Measurements from ENCODE around the gene LPO. TPM values are rescaled to one million over a fixed set of nuclear protein-coding genes. Genes with fewer than 3 reads are reported as not detected.

LPO gene
- total RNA-seq, 1 donor from 2014 or later = not detected

DNA sequence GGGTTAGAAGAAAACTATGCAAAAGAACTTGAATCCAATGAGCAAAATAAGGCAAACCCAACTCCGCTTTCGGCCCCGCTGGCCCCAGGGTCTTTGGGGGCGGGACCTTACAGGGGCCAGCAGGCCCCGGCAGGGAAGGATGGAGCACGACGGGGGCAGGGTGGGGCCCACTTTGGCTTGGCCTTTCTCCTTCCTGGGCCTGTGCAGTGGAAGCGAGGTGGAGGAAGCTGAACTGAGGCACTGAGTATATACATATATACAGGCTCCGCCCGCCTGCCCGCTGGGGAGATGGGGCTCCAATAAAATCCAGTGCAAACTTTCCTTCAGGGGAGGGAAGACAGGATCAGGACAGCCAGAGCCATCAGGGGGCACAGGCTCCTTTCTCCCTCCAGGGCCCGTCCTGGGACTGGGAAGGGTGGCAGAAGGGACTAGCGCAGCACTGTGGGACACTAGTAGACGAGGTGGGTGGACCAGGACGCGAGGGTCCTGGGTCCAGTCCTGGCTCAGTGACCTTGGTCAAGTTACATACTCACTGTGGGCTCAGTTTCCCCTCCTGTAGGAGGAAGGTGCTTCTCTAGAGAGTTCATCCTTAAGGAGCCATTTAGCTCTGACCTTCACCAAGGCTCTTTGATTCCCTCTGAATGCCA, 63.2 kb downstream of the LPO start:
- H3K36me3 Mint-ChIP-seq (ENCODE audit: unreplicated experiment) = no peaks in the 10 kb centered on the region
- peak; percentile 8 for DNase-seq
- no peak for TF ChIP-seq CTCF (IDR thresholded peaks at IDR 0.05; ENCODE audit: partially characterized antibody, unreplicated experiment)
- no peaks in the 10 kb centered on the region for H3K27me3 Mint-ChIP-seq (ENCODE audit: unreplicated experiment)
- H3K27ac Mint-ChIP-seq (ENCODE audit: unreplicated experiment) = no peak overlapping the region
- H3K4me1 Mint-ChIP-seq (ENCODE audit: low read depth, unreplicated experiment) = peaks cover 4% of the 10 kb centered on the region
- H3K4me3 Mint-ChIP-seq (ENCODE audit: unreplicated experiment) = no peak overlapping the region
- no peaks in the 10 kb centered on the region for H3K9me3 Mint-ChIP-seq (ENCODE audit: unreplicated experiment)

- H3K27ac Mint-ChIP-seq (ENCODE audit: unreplicated experiment) = no peak overlapping the region
- H3K4me1 Mint-ChIP-seq (ENCODE audit: low read depth, unreplicated experiment) = peaks cover 5% of the 10 kb centered on the region
- DNase-seq = no peak
- no peak for TF ChIP-seq CTCF (IDR thresholded peaks at IDR 0.05; ENCODE audit: partially characterized antibody, unreplicated experiment)
- H3K36me3 Mint-ChIP-seq (ENCODE audit: unreplicated experiment) = peaks cover 4% of the 10 kb centered on the region
- H3K27me3 Mint-ChIP-seq (ENCODE audit: unreplicated experiment) = no peaks in the 10 kb centered on the region
- no peaks in the 10 kb centered on the region for H3K9me3 Mint-ChIP-seq (ENCODE audit: unreplicated experiment)
- no peak overlapping the region for H3K4me3 Mint-ChIP-seq (ENCODE audit: unreplicated experiment)
Observed at GRCh38 chr17:58302171-58302918, 64.0 kb downstream of the LPO start.

DNA sequence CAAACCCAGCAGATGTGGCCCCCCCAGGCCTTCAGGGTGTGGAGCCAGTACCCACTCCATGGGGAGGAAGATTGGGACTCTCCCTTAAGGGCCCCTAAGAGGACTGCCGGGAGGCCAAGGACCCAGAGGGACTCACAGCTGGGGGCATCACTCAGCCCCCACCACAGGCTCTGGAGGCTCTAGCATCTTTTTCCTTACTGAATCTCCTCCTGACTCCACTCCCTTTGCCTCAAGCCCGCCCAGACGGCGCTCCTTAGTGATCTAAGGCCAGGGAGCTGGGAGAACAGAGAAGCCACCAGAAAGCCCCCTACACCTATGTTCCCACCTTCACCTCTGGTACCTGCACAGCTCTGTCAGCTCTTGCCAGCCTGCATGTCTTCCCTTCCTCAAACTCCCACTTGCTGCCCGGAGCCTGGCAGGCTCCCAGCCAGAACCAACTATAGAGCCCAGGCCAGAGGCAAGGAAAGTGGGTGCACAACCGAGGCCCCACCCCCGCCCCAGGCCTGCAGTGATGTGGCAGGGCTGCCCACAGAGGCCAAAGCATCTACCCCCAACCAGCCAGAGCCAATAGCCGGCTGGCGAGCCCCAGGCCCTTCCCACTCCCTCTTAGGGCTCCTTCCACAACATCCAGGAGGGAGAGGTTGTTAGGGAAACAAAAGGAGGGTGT, 64.7 kb downstream of the LPO start:
- Mint-ChIP-seq H3K4me1 (ENCODE audit: low read depth, unreplicated experiment) (peaks cover 7% of the 10 kb centered on the region), H3K9me3 (ENCODE audit: unreplicated experiment) (no peaks in the 10 kb centered on the region), H3K27me3 (ENCODE audit: unreplicated experiment) (no peaks in the 10 kb centered on the region), H3K4me3 (ENCODE audit: unreplicated experiment) (no peak overlapping the region), H3K27ac (ENCODE audit: unreplicated experiment) (no peak overlapping the region), H3K36me3 (ENCODE audit: unreplicated experiment) (peaks cover 4% of the 10 kb centered on the region)
- no peak for DNase-seq
- no peak for TF ChIP-seq CTCF (IDR thresholded peaks at IDR 0.05; ENCODE audit: partially characterized antibody, unreplicated experiment)

DNA sequence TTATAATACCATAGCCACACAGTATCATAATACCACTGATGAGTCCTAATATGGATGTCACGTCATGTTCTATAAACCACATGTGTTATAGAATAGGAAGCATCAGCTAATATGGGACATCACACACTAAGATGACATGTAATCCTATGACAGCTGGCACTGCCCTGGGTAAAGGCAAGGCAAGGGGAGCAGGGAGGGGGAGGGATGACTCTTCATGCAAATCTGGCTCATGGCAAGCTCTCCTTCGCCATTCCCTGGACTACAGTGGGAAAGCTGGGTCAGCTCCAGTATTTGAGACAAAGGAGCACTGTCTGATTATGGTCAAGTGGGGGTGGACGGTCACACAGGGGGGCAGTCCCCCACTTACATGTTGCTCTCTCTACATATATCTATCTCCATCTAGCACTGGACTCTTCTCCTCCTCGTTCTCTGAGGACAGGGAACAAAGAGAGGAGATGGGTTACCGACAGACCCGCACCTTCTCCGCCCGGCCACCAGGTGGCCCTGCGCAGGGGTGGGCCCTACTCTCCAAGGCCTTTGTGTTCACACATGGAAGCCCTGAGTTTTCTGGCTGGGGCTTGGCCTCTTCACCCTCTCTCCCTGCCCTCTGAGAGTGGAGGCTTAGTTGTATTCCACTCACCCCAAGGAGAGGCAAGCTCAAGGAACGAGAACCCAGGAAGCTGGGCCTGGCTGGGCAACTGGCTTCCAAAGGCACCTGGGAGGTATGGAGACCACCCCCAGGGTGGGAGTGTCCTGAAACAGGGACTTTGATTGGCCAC, 65.8 kb downstream of the LPO start:
- no peak overlapping the region for H3K4me3 Mint-ChIP-seq (ENCODE audit: unreplicated experiment)
- peak; percentile 74 for DNase-seq
- peak; percentile 80 for TF ChIP-seq CTCF (IDR thresholded peaks at IDR 0.05; ENCODE audit: partially characterized antibody, unreplicated experiment)
- H3K27ac Mint-ChIP-seq (ENCODE audit: unreplicated experiment) = peak overlapping the region; percentile 64
- no peaks in the 10 kb centered on the region for H3K27me3 Mint-ChIP-seq (ENCODE audit: unreplicated experiment)
- peaks cover 7% of the 10 kb centered on the region for H3K4me1 Mint-ChIP-seq (ENCODE audit: low read depth, unreplicated experiment)
- H3K36me3 Mint-ChIP-seq (ENCODE audit: unreplicated experiment) = peaks cover 4% of the 10 kb centered on the region
- H3K9me3 Mint-ChIP-seq (ENCODE audit: unreplicated experiment) = no peaks in the 10 kb centered on the region
